ENCODE results near the gene TRPM5.

Gene TRPM5

DNA sequence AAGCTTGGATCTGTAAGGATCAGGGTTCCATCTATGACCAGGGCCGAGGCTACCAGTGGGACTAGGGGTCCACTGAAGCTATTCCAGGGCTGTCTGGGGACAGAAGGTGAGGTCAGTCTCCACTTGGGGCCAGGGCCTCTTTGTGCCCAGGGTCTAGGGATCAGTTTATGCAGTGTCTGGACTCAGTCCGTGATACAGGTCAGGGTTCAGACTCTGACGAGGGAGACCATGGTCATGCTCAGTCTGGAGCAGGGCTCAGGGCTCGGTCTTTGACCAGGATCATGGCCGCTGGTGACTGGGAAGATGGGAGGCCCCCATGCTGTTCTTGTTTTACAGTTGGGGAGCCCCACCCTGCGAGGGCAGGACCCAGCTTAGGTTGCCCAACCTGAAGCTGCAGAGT lies 32.0 kb downstream of the TRPM5 start:
- no peak overlapping the region for H3K4me2 ChIP-seq (ENCODE audit: low read depth, low read length)
- no peaks in the 10 kb centered on the region for H3K9me3 ChIP-seq (replicated peaks; ENCODE audit: insufficient read depth, low read length)
- no peaks in the 10 kb centered on the region for H3F3A ChIP-seq (ENCODE audit: insufficient read depth, low read length)
- no peak overlapping the region for H3K4me3 ChIP-seq (ENCODE audit: low read length)
- no peak for DNase-seq
- no peaks in the 10 kb centered on the region for H3K9me2 ChIP-seq (replicated peaks; ENCODE audit: insufficient read depth, low read length)
- no peak for TF ChIP-seq EZH2phosphoT487 (IDR thresholded peaks at IDR 0.05; ENCODE audit: low read length)
- TF ChIP-seq, protein P1, sequence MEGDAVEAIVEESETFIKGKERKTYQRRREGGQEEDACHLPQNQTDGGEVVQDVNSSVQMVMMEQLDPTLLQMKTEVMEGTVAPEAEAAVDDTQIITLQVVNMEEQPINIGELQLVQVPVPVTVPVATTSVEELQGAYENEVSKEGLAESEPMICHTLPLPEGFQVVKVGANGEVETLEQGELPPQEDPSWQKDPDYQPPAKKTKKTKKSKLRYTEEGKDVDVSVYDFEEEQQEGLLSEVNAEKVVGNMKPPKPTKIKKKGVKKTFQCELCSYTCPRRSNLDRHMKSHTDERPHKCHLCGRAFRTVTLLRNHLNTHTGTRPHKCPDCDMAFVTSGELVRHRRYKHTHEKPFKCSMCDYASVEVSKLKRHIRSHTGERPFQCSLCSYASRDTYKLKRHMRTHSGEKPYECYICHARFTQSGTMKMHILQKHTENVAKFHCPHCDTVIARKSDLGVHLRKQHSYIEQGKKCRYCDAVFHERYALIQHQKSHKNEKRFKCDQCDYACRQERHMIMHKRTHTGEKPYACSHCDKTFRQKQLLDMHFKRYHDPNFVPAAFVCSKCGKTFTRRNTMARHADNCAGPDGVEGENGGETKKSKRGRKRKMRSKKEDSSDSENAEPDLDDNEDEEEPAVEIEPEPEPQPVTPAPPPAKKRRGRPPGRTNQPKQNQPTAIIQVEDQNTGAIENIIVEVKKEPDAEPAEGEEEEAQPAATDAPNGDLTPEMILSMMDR (IDR thresholded peaks at IDR 0.05; ENCODE audit: low read length) = no peak
- TF ChIP-seq EZH2 (optimal IDR thresholded peaks at IDR 0.05; ENCODE audit: low read depth, low read length) = no peak
- H3K36me3 ChIP-seq (replicated peaks; ENCODE audit: insufficient read depth, low read length) = no peaks in the 10 kb centered on the region
- no peaks in the 10 kb centered on the region for H4K20me1 ChIP-seq (ENCODE audit: insufficient read depth, low read length)
- peaks cover 98% of the 10 kb centered on the region for H3K27me3 ChIP-seq (replicated peaks; ENCODE audit: insufficient read depth, low read length)
- no peak overlapping the region for H3K27ac ChIP-seq (ENCODE audit: low read length)
- H3K4me1 ChIP-seq (ENCODE audit: low read length) = no peaks in the 10 kb centered on the region
- H3K79me2 ChIP-seq (ENCODE audit: low read length) = no peaks in the 10 kb centered on the region
- no peak overlapping the region for H3K9ac ChIP-seq (ENCODE audit: low read length)
- H2AFZ ChIP-seq (ENCODE audit: low read length) = no peak overlapping the region

DNA sequence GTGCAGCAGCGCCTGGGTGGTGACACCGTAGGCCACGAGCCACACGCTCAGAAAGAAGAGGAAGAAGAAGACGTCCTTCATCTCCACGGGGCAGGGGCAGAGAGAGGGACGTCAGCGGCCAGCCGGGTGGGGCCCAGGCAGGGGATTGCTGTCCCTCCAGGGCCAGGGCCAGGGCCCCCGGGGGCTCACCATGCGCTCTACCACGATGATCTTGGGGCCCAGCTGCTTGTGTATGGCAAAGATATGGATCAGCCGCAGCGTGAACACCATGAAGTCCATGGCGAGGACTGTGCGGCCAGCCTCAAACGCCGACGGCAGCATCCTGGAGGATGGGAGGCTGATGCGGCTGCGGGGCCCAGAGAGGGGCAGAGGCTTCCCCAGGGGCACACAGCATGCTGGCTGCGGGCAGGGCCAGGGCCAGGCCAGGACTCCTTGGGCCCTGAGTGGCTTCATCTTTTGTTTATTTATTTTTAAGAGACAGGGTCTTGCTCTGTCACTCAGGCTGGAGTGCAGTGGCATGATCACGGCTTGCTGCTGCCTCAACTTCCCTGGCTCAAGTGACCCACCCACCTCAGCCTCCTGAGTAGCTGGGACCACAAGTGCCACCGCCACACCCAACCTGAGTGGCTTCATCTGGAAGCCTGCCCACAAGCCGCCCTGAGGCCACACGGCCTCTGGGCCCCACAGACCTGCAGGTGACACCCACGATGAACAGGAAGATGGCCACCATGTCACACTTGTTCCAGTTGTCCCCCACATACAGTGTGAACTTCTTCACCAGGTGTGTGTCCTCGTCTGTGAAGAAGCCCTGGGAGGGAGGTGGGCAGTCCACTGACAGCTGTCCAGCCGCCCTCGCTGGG lies 32.6 kb downstream of the TRPM5 start:
- Histone ChIP-seq H4K20me1 (ENCODE audit: insufficient read depth, low read length) (no peaks in the 10 kb centered on the region), H3K9me2 (replicated peaks; ENCODE audit: insufficient read depth, low read length) (no peaks in the 10 kb centered on the region), H2AFZ (ENCODE audit: low read length) (no peak overlapping the region), H3K27ac (ENCODE audit: low read length) (no peak overlapping the region), H3K9ac (ENCODE audit: low read length) (no peak overlapping the region), H3K79me2 (ENCODE audit: low read length) (no peaks in the 10 kb centered on the region), H3K4me1 (ENCODE audit: low read length) (no peaks in the 10 kb centered on the region), H3K4me3 (ENCODE audit: low read length) (no peak overlapping the region), H3K4me2 (ENCODE audit: low read depth, low read length) (no peak overlapping the region), H3K27me3 (replicated peaks; ENCODE audit: insufficient read depth, low read length) (peaks cover 97% of the 10 kb centered on the region), H3K36me3 (replicated peaks; ENCODE audit: insufficient read depth, low read length) (no peaks in the 10 kb centered on the region), H3K9me3 (replicated peaks; ENCODE audit: insufficient read depth, low read length) (no peaks in the 10 kb centered on the region), H3F3A (ENCODE audit: insufficient read depth, low read length) (no peaks in the 10 kb centered on the region)
- TF ChIP-seq, protein P1 (IDR thresholded peaks at IDR 0.05; ENCODE audit: low read length) = no peak
- TF ChIP-seq EZH2phosphoT487 (IDR thresholded peaks at IDR 0.05; ENCODE audit: low read length) (no peak), EZH2 (optimal IDR thresholded peaks at IDR 0.05; ENCODE audit: low read depth, low read length) (no peak)
- no peak for DNase-seq

DNA sequence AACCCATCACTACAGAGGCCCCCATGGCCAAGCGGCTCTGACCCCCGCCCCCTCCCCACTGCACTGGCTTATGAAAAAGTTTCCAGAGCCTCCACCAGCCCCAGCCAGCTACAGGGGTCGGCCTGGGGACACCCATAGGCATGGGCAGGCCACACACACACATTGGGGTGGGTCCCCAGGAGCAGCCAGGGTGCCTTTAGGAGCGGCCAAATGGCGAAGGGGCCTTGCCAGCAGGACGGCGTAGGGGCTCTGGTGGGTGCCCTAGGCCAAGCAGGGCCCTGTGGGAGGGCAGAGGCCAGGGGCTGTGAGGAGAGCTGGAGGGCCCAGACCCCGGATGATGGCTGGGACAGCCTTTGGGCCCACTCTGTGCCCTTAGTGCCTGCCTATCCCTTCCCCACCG lies 33.7 kb downstream of the TRPM5 start:
- Histone ChIP-seq H3K79me2 (ENCODE audit: low read length) (no peaks in the 10 kb centered on the region), H3K4me3 (ENCODE audit: low read length) (no peak overlapping the region), H3K4me1 (ENCODE audit: low read length) (no peaks in the 10 kb centered on the region), H3K27ac (ENCODE audit: low read length) (no peak overlapping the region), H3K36me3 (replicated peaks; ENCODE audit: insufficient read depth, low read length) (no peaks in the 10 kb centered on the region), H3F3A (ENCODE audit: insufficient read depth, low read length) (no peaks in the 10 kb centered on the region), H3K27me3 (replicated peaks; ENCODE audit: insufficient read depth, low read length) (peaks cover 96% of the 10 kb centered on the region), H3K9ac (ENCODE audit: low read length) (no peak overlapping the region), H3K9me2 (replicated peaks; ENCODE audit: insufficient read depth, low read length) (no peaks in the 10 kb centered on the region), H4K20me1 (ENCODE audit: insufficient read depth, low read length) (no peaks in the 10 kb centered on the region), H3K9me3 (replicated peaks; ENCODE audit: insufficient read depth, low read length) (no peaks in the 10 kb centered on the region), H3K4me2 (ENCODE audit: low read depth, low read length) (no peak overlapping the region), H2AFZ (ENCODE audit: low read length) (no peak overlapping the region)
- no peak for DNase-seq
- TF ChIP-seq, protein P1 (IDR thresholded peaks at IDR 0.05; ENCODE audit: low read length) = no peak
- no peak for TF ChIP-seq EZH2phosphoT487 (IDR thresholded peaks at IDR 0.05; ENCODE audit: low read length)
- no peak for TF ChIP-seq EZH2 (optimal IDR thresholded peaks at IDR 0.05; ENCODE audit: low read depth, low read length)

Data from MM.1S (cell line).